Left colon (tissue), 2 donors: ENCODE measurements around the gene RALGPS1. TPM values are rescaled to one million over a fixed set of nuclear protein-coding genes. Genes with fewer than 3 reads are reported as not detected.

Experiments used
- ATAC-seq: fragments of 200-7000 bp; cut with Tn5 transposase; one replicate; pipeline ENCODE4 v1.9.1; 2020; ENCODE audit warnings: mild to moderate bottlenecking, moderate library complexity
- DNase-seq, 2 donors: peaks; one replicate each; pipeline ENCODE4 v3.0.0-alpha.2; 2020
- intact Hi-C, 2 donors: fragments of 100-400 bp; cut with DNase I in 1 of 2; cut with micrococcal nuclease in 1 of 2; formaldehyde crosslinking; loops; one replicate each; pipeline versions ENCODE4 v1.11.2 to v1.14.0; 2022; cut with DNase I, micrococcal nuclease
- total RNA-seq, 2 donors: library from RNA; stranded (reverse); fragmentation: NEBNext Ultra II Directional; extraction: Animal tissue kit (Norgen Biotek cat#: 25700); gene quantifications; one replicate each; pipeline ENCODE4 v1.2.1, GENCODE V29; 2021
- donor health status: DM: no; HTN: no; CAD: no.
- donor health status: DM: yes; HTN: yes; CAD: no.

Gene RALGPS1
- total RNA-seq, 2 donors from 2014 or later: 32.7 to 46.5 TPM

DNA sequence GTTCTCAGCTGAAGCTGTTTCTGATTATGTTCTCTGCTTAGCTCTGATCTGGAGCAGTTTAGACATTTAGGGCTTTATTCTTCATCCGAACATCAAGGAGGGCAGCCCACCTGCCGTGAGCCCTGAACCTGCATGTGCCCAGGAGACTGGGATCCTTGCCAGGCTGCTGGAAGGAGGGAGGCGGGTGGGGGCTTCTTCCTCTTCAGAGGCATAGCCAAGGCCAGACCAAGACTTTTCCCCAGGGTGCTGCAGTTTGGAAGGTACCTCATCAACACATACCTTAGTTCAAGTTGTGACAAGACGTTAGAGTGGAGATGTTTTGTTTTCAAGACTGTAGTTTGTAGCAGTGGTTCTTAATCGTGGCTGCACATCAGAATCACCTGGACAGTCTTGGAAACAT, 64.9 kb downstream of the RALGPS1 start:
- intact Hi-C loops: no loop called here
- ATAC-seq: no peak
- DNase-seq: no peak

DNA sequence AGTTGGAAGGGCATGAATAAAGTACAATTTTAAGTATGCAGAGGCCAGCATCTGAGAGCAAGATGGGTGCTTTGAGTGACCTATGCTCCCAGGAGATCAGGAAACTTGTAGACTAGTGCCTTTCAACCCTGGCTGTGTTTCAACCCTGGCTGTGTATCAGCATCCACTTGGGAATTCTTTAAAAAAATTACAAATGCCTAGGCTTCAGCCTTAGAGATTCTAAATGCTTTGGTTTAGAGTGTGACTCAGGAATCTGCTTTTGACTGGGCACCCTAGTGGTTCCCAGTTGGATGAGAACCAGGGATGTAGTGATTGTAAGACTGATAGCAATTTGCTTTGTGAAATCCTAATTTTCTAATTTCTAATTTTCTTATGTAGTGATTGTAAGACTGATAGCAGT, 65.6 kb downstream of the RALGPS1 start:
- DNase-seq: no peak
- intact Hi-C loops: no loop called here
- no peak for ATAC-seq

DNA sequence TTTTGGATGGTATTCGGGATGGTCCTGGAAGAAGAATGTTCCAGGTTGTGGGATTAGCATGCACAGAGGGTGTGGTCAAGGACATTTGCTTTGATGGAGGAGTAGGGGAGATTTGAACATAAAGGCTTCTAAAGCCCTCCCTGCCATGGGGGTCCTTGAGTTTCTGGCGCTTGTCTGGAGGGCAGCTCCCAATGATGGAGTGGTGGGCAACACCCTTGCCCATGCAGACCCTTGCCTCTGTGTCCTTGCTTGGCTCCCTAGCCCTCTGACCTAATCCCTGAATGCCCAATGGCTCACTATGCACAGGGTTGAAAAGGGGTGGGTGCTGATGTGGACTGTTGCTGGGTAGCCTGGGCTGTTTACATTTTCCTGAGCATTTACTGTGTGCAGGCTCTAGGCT, 66.6 kb downstream of the RALGPS1 start:
- DNase-seq (no peak), ATAC-seq (no peak)
- intact Hi-C loops: no loop called here

DNA sequence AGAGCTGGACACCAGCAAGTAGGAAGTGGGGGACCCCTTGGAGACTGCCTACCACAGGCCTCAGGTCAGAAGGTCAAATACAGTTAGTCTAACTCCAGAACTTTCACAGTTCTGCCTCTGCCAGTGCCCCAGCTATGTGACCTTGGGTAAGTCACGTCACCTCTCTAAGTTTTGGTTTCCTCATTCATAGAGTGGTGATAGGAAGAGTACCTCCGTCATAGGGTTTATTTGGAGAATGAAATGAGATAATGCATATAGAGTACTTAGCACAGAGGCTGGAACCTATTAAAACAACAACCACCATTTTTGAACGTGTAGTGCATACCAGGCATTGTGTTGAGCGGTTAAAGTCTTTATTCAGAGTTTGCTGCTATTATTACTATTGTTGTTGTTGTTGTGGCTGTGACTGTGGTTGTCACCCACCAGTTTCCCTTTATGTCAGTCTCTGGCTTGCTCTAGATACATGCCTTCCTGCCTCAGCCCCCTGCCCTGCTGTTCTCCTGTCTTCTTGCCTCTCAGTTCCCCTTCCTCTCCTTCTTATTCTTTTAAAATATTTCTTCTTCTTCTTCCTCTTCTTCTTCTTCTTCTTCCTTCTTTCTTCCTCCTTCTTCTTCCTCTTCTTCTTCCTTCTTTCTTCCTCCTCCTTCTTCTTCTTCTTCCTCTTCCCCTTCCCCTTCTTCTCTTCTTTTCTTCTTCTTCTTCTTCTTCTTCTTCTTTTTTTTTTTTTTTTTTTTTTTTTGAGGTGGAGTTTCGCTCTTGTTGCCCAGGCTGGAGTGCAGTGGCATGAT, 67.8 kb downstream of the RALGPS1 start:
- ATAC-seq: no peak
- no peak for DNase-seq
- intact Hi-C loops: no loop called here

DNA sequence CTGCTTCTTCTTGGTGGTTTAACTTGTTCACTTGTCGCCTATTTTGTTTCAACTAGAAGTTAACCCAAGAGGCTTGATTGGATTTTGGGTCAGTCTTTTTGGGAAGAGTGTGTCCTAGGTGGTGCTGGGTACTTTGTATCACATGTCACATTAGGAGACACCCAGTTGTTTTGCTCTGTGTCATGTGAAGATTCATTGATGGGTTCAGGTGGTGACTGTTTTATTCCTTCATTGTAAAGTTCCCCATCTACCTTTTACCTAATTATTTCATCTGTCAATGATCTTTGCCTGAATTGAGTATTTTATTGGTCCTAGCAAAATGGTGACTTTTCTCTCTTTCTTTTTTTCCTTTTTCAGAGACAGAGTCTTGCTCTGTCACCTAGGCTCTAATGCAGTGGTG, 69.2 kb downstream of the RALGPS1 start:
- no peak for DNase-seq
- intact Hi-C loops: no loop called here
- ATAC-seq: no peak

DNA sequence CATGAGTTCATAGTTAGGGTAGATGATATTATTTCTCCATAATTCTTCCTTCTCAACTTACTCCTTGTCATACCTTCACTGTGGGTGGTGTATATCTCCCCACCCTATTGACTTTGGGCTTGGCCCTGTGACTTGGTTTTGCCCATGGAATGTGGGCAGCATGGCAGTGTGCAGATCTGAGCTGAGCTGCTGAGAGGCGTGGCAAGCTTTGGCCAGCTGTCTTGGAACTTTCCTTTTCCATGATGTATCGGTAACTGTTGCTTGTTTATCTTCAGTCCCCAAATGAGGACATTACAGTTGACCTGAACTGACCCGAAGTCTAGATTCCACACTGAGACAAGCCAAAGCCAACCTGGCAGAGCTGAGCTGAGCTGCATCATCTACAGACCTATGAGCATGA, 70.4 kb downstream of the RALGPS1 start:
- intact Hi-C loops: no loop called here
- peak in 1 of 2 donors; percentile 56 for DNase-seq
- peak; percentile 52 for ATAC-seq

DNA sequence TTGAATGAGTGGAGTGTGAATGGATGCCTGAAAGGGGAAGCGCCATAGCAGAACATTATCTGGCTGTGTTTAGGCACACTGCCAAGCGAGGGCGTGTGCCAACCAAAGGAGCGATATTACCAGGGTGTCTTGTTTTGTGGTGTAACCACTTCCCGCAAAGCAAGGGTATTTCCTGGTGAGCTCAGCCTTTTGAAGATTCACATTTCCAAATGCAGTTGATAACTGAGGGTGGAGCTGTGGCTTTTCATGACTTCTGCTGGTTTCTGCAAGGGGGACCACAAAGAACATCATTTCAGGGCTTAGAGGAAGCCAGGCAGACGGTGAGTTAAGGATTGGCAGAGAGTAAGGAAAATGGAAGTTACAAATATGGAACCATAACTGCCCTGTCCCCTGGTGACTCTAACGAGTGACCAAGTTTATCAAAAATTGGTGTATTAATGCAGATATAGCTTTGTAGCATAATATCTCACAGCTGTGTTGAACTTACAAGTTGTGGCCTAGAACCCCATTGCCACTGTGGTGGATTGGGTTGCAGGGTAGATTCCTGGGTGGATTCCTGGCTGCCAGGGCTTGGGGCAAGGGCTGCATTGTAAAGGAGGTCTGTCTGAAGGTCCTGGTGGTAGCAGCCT, 71.4 kb downstream of the RALGPS1 start:
- intact Hi-C loops: no loop called here
- ATAC-seq: peak; percentile 91
- peak; percentile 83 to 84 for DNase-seq

DNA sequence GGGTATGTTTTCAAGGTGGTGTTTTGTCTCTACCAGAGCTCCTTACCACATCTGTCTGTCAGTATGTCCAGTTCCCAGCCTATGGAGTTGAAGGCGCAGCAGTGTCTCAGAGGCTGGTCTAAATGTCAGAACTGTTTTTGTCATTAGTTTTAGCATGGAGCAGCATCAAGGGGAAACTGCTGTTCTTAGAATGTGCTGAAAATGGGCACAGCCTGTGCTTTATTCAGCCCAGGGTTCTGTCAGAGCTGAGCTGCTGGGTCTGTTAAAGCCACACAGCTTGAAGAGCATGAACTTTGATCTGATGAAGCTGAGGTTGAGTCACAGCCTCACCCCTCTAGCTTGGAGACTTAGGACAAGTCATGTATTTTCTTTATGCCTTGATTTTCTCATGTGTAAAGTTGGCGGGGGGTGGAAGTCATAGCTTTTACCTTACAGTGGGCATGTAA, 71.9 kb downstream of the RALGPS1 start:
- ATAC-seq: peak; percentile 77

DNA sequence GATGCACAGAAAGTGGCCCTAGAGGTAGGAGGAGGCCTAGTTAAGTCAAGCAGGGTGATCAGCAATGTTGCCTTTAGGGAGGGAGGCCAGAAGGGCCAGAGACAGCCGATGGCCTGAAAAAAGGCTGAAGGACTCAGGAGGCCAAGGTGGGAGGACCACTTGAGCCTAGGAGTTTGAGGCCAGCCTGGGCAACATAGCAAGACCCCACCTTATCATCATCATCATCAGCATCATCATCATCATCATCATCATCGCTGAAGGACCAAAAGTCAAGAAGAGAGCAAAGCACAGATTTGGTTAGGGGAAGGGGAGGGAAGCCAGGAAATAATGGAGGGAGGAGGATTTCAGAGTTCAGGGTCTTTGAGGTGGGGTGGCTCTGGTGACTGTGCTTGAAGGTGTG, 74.3 kb downstream of the RALGPS1 start:
- ATAC-seq (no peak), DNase-seq (no peak)
- intact Hi-C loops: no loop called here

More for the DNA sequence above, 71.9 kb downstream of the RALGPS1 start:
- intact Hi-C loops: no loop called here
- peak in 1 of 2 donors; percentile 44 for DNase-seq

DNA sequence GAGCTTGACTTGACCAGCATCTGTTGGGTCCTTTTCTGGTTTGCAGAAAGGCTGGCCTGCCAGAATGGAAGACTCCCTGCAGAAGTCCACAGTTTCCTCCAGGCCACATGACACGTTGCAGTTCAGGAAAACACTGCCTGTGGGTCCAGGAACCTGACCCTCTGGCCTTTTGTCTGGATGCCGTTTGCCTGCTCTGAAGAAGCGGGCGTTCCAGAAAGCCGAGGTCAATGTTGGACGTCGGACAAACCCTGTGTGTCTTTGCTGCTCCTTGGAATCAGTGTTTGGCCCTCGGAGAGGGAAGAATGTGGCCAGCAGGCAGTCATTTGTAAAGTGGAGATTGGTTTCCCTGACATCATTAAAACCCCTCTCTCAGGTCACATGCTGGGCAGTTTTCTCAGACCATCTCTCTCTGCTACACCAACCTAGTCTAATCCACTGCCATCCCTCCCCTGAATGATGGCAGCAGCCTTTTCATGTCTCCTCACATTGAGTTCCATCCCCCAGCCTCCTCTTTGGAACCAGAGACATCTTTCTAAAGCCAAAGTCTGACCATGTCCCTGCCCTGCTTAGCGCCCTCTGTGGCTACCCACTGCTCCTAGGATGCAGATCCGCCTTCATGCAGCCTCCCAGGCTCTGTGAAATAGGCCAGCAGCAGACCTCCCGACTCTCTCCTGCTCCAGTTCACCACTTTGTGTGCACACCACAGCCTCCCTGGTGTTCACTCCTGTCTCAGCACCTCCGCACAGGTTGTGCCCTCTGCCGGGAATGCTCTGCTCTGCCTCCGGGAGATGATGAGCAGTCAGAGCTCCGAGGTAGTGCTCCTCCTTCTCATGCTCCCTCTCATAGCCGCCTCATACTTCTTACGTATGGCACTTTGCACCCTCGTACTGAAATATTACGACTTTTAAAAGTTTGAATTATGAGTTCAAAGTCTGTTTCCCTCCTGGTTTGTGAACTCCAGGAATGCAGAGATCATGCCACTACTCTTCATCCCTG, 75.6 kb downstream of the RALGPS1 start:
- intact Hi-C loops: no loop called here
- DNase-seq (peak in 1 of 2 donors; percentile 50), ATAC-seq (peak; percentile 58)

DNA sequence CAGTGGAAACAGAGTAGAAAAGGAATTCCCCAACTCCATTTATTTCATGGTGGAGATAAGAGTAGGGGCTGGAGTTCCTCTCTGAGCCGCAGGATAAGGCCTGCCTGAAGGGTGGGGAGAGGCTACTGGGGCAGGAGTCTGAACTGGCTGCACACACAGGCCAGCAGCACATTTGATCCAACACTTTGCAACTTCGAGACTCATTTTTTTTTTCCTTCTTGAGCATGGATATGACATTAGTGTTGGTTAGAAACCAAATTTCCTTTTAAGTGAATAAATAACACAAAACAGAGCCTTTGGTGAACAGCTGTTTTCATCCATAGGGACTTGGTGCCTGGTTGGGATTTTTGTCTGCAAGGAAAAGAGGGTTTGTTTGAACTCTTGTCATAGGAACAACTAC, 76.6 kb downstream of the RALGPS1 start:
- ATAC-seq (no peak), DNase-seq (no peak)
- intact Hi-C loops: no loop called here

DNA sequence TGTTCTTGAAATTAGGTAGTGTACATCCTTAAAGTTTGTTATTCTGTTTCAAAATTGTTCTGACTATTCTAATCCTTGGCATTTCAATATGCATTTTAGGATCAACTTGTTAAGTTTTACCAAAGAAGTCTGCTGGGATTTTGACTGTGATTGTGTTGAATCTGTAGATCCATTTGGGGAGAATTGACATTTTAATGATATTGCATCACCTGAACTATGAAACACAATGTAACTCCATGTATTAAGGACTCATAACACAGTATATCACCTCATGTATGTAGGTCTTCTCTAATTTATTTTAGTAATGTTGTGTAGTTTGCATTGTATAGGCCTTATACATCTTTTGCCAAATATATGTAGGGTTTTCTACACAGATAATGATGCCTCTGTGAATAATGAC, 77.8 kb downstream of the RALGPS1 start:
- ATAC-seq (no peak), DNase-seq (no peak)
- intact Hi-C loops: no loop called here

DNA sequence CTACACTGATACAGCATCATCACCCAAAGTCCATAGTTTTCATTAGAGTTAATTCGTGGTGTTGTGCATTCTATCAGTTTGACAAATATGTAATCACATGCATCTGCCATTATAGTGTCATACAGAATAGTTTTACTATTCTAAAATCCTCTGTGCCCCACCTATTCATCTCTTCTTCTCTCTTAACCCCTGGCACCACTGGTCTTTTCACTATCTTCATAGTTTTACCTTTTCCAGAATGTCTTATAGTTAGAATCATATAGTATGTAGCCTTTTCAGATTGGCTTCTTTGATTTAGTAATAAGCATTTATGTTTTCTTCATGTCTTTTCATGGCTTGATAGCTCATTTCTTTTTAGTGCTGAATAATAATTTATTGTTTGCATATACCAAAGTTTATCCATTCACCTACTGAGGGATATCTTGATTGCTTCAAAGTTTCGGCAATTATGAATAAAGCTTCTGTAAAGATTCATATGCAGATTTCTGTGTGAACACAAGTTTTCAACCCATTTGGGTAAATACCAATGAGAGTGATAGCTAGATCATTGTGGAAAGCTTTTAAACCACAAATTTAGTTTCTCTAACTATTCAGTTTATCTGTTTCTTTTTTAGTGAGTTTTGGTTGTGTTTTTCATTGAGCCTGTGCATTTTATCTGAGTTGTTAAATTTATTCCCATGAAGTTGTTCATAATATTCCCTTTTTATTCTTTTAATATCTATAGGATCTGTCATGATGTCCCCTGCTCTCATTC, 84.9 kb downstream of the RALGPS1 start:
- intact Hi-C loops: no loop called here
- no peak for DNase-seq
- ATAC-seq: no peak

DNA sequence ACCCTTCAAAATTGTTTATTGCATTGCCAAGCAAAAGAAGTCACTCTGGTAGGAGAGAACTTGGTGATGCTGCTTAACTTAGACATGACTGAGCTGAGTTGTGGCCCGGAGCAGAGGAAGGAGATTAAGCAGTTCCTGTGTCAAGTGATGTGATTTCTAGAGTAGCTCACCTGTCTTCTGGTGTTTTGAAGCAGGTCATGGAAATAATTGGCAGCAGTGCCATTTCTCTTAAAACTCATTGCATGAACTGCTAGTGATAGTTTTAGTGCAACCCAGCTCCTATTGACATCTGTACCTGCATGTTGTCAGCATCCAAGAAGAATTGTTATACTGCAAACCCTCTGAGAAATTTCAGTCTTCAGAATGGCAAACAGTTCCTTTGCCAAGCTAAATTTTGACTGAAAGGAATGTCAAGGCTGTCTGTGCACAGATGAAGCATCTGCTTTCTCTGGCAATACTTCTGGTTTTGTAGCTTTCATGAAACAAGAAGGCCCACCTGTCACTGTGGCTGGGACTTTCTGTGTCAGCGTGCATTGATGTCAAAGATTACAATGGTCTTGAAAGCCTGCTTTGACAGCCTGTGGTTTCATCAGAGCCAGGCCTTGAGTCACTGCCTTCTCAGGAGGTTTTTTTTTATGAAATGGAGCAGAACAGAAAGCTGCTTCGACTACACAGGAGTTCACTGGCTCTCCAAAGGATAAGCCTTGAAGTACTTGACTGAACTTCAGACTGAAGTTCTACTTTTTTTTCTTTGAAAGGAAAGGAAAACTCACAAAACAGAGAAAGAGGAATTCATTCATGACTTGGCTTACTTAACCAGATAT, 90.6 kb downstream of the RALGPS1 start:
- no peak for ATAC-seq
- DNase-seq: no peak
- intact Hi-C loops: no loop called here

DNA sequence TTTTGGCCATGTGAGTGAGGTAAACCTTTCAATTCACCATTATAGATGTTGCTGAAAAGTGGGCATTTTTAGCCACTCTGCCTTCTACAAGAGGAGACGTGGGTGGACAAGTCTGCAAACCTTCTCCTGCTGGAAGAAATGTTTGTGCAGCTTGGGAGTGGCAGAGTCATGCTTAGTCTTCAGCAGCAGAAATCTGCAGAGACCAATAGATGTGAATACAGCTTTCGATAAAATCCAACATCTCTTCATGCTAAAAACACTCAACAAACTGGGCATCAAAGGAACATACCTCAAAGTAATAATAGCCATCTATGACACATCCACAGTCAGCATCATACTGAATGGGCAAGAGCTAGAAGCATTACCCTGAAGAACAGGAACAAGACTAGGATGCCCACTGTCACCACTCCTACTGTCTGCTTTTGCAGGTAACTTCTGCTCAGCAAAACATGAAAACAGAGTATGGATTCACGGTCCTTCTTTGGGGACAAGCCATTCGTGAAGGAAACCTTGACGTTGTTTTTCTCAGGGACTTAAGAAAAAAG, 91.3 kb downstream of the RALGPS1 start:
- intact Hi-C loops: no loop called here
- DNase-seq (no peak), ATAC-seq (no peak)

DNA sequence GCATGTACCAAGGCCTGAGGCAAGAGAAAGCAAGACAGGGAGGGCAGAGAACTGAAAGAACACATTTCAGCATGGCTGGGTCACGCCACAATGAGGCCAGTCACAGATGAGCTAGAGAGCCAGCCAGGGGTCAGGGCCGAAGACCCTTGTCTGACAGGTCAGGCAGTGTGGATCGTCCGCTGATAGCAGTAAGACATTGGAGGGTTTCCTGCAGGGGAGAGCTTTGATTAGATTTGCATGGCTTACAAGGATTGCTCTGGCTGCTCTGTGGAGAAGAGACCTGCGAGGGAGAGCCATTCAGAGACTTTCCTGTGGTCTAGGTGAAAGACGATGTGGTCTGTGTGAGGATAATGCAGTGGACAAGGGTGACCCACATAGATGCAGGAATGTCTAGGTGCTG, 93.1 kb downstream of the RALGPS1 start:
- intact Hi-C loops: no loop called here
- DNase-seq (no peak), ATAC-seq (no peak)

DNA sequence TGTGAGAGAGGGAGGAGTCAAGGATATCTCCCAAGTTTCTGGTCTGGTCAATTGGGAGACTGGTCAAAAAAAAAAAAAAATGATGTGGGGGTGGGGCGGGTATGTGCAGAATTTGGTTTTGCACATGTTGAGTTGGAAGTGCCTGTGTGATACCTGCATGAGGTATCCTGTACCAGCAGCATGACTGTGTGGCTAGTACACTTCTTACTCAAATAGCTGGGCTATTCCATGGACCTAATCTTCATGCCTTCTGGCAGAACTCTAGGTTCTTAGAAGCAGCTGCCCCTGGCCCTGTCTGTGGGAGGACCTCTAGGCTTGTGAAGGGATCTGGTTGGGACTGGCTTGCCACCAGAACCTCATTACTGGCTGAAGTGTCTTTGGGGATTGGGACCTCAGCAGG, 93.5 kb downstream of the RALGPS1 start:
- intact Hi-C loops: no loop called here
- no peak for ATAC-seq

DNA sequence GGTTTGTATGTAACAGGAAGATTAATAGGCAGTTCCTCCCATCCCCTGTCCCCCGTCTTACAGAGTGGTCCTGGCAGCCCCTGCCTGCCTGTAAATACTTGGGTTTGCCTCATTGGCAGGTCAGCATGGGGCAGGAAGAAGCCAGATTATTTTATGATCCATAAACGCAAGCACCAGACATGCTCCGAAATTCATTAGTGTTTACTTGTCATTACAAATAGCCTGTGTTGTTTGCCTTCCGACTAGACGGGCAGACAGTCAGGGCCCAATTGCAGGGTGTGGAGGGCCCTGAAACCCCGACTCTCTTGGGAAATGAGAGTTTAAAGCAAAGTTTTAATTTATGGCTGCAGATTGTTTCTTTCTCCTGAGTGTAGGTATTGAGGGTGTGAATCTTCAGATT, 97.2 kb downstream of the RALGPS1 start:
- DNase-seq (no peak), ATAC-seq (peak; percentile 86)
- intact Hi-C loops: no loop called here

More for the DNA sequence above, 93.5 kb downstream of the RALGPS1 start:
- DNase-seq: no peak
